HepG2 (cell line): ENCODE results near the gene NBPF1. TPM values are rescaled to one million over a fixed set of nuclear protein-coding genes. Genes with fewer than 3 reads are reported as not detected.
A peak's percentile ranks its signal among the peaks of the same experiment; 100 is the strongest.

Source experiments
- ATAC-seq: fragments of 200-7000 bp; cut with Tn5 transposase; 3 replicates; pipeline ENCODE4 v1.9.1; 2020; ENCODE audit warnings: mild to moderate bottlenecking, moderate library complexity
- Bru-seq: library from RNA; stranded (reverse); fragments of 400-500 nt; gene quantifications from one replicate; lab custom pipeline; 2021; lab: Mats Ljungman, UMichigan
- BruChase-seq, 2 experiments: library from RNA; stranded (reverse); fragments of 400-500 nt; gene quantifications; one replicate each; lab custom pipeline; 2021; lab: Mats Ljungman, UMichigan
- BruUV-seq: library from RNA; stranded (reverse); fragments of 400-500 nt; replicated peaks from 2 replicates; lab custom pipeline; 2021; lab: Mats Ljungman, UMichigan
- CTCF ChIA-PET: fragments of 300-600 bp; formaldehyde crosslinking; extraction: SDS; loops from one replicate; lab custom pipeline; 2021; ENCODE audit warnings: low total read pairs, inconsistent platforms, low intra/inter-chr PET ratio; lab: Yijun Ruan, JAX
- POLR2A ChIA-PET: fragments of 350-600 bp; sonication (Branson Sonifier 250); formaldehyde crosslinking; loops from one replicate; lab custom pipeline; 2020; ENCODE audit warnings: antibody characterized with exemption, inconsistent platforms; lab: Yijun Ruan, JAX
- DNase-seq: peaks from one replicate; pipeline ENCODE4 v3.0.0-alpha.2; 2015; ENCODE audit warnings: low spot score
- FAIRE-seq: peaks from 3 replicates; lab custom pipeline; 2011; peaks lifted over from hg19 to GRCh38; lab: Jason Lieb, UNC
- H2AFZ ChIP-seq: one replicate; pipeline ENCODE4 v1.6.1; 2011; ENCODE audit warnings: low read length, inconsistent platforms
- H3K27ac ChIP-seq: fragments of 300-600 bp; 3 replicates; pipeline ENCODE4 v1.8.0; 2011; ENCODE audit warnings: mixed run types, mild to moderate bottlenecking, mixed read lengths, low read length, inconsistent platforms; ENCODE audit not compliant: insufficient read depth; ENCODE audit errors: extremely low read length
- H3K27me3 ChIP-seq, 2 experiments: fragments of 200-600 bp in 1 of 2; 2 replicates in 1 of 2; 3 replicates in 1 of 2; pipeline versions ENCODE4 v1.6.0 to v1.8.0; 2011; ENCODE audit warnings: low read length in 2 of 2, mild to moderate bottlenecking in 2 of 2, moderate library complexity in 2 of 2, inconsistent platforms in 1 of 2; ENCODE audit not compliant: insufficient read depth in 2 of 2, control insufficient read depth in 1 of 2
- H3K36me3 ChIP-seq, 2 experiments: fragments of 200-600 bp in 1 of 2; replicated peaks in 1 of 2; 2 replicates in 1 of 2; 3 replicates in 1 of 2; pipeline versions ENCODE4 v1.5.1 to v1.8.0; 2011; ENCODE audit warnings: low read length in 2 of 2, inconsistent platforms in 1 of 2; ENCODE audit not compliant: insufficient read depth in 2 of 2, control insufficient read depth in 1 of 2
- H3K4me1 ChIP-seq: 2 replicates; pipeline ENCODE4 v1.5.1; 2012; ENCODE audit warnings: low read length, inconsistent platforms; ENCODE audit not compliant: insufficient read depth
- H3K4me2 ChIP-seq: 2 replicates; pipeline ENCODE4 v1.6.0; 2011; ENCODE audit warnings: low read depth, low read length, inconsistent platforms
- H3K4me3 ChIP-seq, 3 experiments: fragments of 200-600 bp in 1 of 3; sonication (generic), shearing (Covaris generic) in 1 of 3; replicated peaks in 1 of 3; 2 replicates each; pipeline ENCODE4 v1.5.1; 2011 to 2016; ENCODE audit warnings: low read length in 3 of 3, inconsistent platforms in 2 of 3, low read depth in 2 of 3, mild to moderate bottlenecking in 2 of 3, control low read depth in 1 of 3, mixed read lengths in 1 of 3; ENCODE audit not compliant: insufficient read depth in 1 of 3
- H3K79me2 ChIP-seq: one replicate; pipeline ENCODE4 v1.6.1; 2011; ENCODE audit warnings: low read length, inconsistent platforms; ENCODE audit not compliant: insufficient read depth
- H3K9ac ChIP-seq: 2 replicates; pipeline ENCODE4 v1.6.0; 2011; ENCODE audit warnings: mild to moderate bottlenecking, low read depth, low read length, inconsistent platforms; ENCODE audit not compliant: insufficient read depth
- H3K9me3 ChIP-seq: 2 replicates; pipeline ENCODE4 v1.5.1; 2012; ENCODE audit warnings: mild to moderate bottlenecking, low read length
- H4K20me1 ChIP-seq: 2 replicates; pipeline ENCODE4 v1.6.0; 2011; ENCODE audit warnings: inconsistent platforms, mild to moderate bottlenecking, low read length, moderate library complexity; ENCODE audit not compliant: insufficient read depth
- FOXO1 ChIP-seq: sonication (generic); formaldehyde crosslinking; IDR thresholded peaks from 2 replicates; pipeline ENCODE4 v1.4.0; 2020; ENCODE audit warnings: missing genetic modification reagents
- GPN1 ChIP-seq: sonication (generic); formaldehyde crosslinking; IDR thresholded peaks from 2 replicates; pipeline ENCODE4 v1.5.1; 2020; ENCODE audit warnings: missing genetic modification reagents, borderline replicate concordance
- GTF3A ChIP-seq: sonication (generic); formaldehyde crosslinking; conservative IDR thresholded peaks from 2 replicates; pipeline ENCODE4 v1.4.0; 2020; ENCODE audit warnings: mild to moderate bottlenecking, missing genetic modification reagents
- HOXD1 ChIP-seq: sonication (generic); formaldehyde crosslinking; IDR thresholded peaks from 2 replicates; pipeline ENCODE4 v1.5.0; 2020; ENCODE audit warnings: missing genetic modification reagents
- JUNB ChIP-seq: sonication (generic); formaldehyde crosslinking; IDR thresholded peaks from 2 replicates; pipeline ENCODE4 v1.8.0; 2022; ENCODE audit warnings: missing genetic modification reagents, mild to moderate bottlenecking, borderline replicate concordance
- MIER2 ChIP-seq: IDR thresholded peaks from 2 replicates; pipeline ENCODE4 v1.6.1; 2016; ENCODE audit warnings: missing biosample characterization, missing genetic modification reagents
- REL ChIP-seq: sonication (generic); formaldehyde crosslinking; conservative IDR thresholded peaks from 2 replicates; pipeline ENCODE4 v1.8.0; 2022; ENCODE audit warnings: mild to moderate bottlenecking, missing genetic modification reagents, moderate library complexity
- RFXAP ChIP-seq: sonication (generic); formaldehyde crosslinking; IDR thresholded peaks from 2 replicates; pipeline ENCODE4 v1.4.0; 2020; ENCODE audit warnings: missing genetic modification reagents, borderline replicate concordance
- TARDBP ChIP-seq: sonication (generic); formaldehyde crosslinking; IDR thresholded peaks from 2 replicates; pipeline ENCODE4 v1.8.0; 2022; ENCODE audit warnings: mild to moderate bottlenecking, missing genetic modification reagents
- ZNF879 ChIP-seq: sonication (generic); formaldehyde crosslinking; IDR thresholded peaks from 2 replicates; pipeline ENCODE4 v1.8.1; 2023; ENCODE audit warnings: missing genetic modification reagents
- ZNF883 ChIP-seq: sonication (generic); formaldehyde crosslinking; IDR thresholded peaks from 2 replicates; pipeline ENCODE4 v1.5.1; 2020; ENCODE audit warnings: mild to moderate bottlenecking, missing genetic modification reagents; ENCODE audit errors: not compliant biosample characterization
- WGBS: methylation state at CpG from one replicate; pipeline ENCODE4 v1.1.6; 2017; ENCODE audit warnings: low lambda C conversion rate; 5-methylcytosine and 5-hydroxymethylcytosine counted together
- in situ Hi-C: cut with HindIII; loops from 2 replicates; pipeline ENCODE4 v1.10.0; 2017; ENCODE audit warnings: low pct_unique_long_range_greater_than_20kb; ENCODE audit not compliant: extremely low pct_ligation_motif_present
- intact Hi-C: fragments of 100-400 bp; cut with micrococcal nuclease; formaldehyde crosslinking; loops from one replicate; pipeline ENCODE4 v1.10.0; 2022; ENCODE audit not compliant: unreplicated experiment
- long read RNA-seq, 2 experiments: library from RNA in 1 of 2; library from polyadenylated mRNA in 1 of 2; stranded (forward) in 1 of 2; unstranded in 1 of 2; transcript quantifications; one replicate each; pipeline ENCODE4 v2.0.0, GENCODE V29; 2019 to 2022
- polyA minus RNA-seq, 3 experiments: library from RNA; depleted of rRNA, polyadenylated mRNA; stranded (reverse); fragments of >200 nt; gene quantifications; 2 replicates each; pipeline ENCODE4 v1.2.3, GENCODE V29; 2011; ENCODE audit warnings: low replicate concordance in 1 of 3
- polyA plus RNA-seq, 8 experiments: library from polyadenylated mRNA; depleted of rRNA in 3 of 8; stranded (reverse) in 7 of 8; unstranded in 1 of 8; fragments of >200 nt; fragmentation: Illumina TruSeq in 4 of 8; extraction: Trizol in 4 of 8; gene quantifications; 2 replicates each; pipeline versions ENCODE4 v1.2.1 to v1.2.3, GENCODE V29; 2011 to 2016; ENCODE audit warnings: low read depth in 4 of 8, missing spikeins in 1 of 8, mixed read lengths in 1 of 8; ENCODE audit not compliant: insufficient read depth in 1 of 8
- total RNA-seq, 5 experiments: library from RNA; depleted of rRNA; stranded (reverse); fragments of >200 nt; fragmentation: Illumina TruSeq; extraction: Trizol; gene quantifications; 2 replicates each; pipeline ENCODE4 v1.2.3, GENCODE V29; 2016; ENCODE audit warnings: low read depth in 1 of 5
- TF ChIP-seq, protein P1 (sequence below): sonication (generic); formaldehyde crosslinking; IDR thresholded peaks from 2 replicates; pipeline ENCODE4 v1.4.0; 2020; ENCODE audit warnings: missing genetic modification reagents
- TF ChIP-seq, protein P2 (sequence below): IDR thresholded peaks from 2 replicates; pipeline ENCODE4 v1.6.1; 2016; ENCODE audit warnings: mild to moderate bottlenecking, missing biosample characterization, missing genetic modification reagents
- TF ChIP-seq, protein P3 (sequence below): sonication (generic); formaldehyde crosslinking; IDR thresholded peaks from 2 replicates; pipeline ENCODE4 v1.5.0; 2020; ENCODE audit warnings: missing genetic modification reagents

The NBPF1 gene
- total RNA-seq (2016; rRNA removed; fragmentation: Illumina TruSeq; extraction: Trizol) (35.6 and 36.2 TPM in 2 replicates), polyA plus RNA-seq (2011; rRNA removed) (30.3 and 38.8 TPM in 2 replicates), polyA minus RNA-seq (2011; rRNA and poly(A)+ RNA removed; ENCODE audit: low replicate concordance) (29.8 and 35.9 TPM in 2 replicates), Bru-seq, nascent RNA (percentile 67 among the genes with signal in this experiment), BruChase-seq, experiment 1, labeled RNA remaining after a 6-hour chase (percentile 71 among the genes with signal in this experiment), BruChase-seq, experiment 2, labeled RNA remaining after a 2-hour chase (percentile 72 among the genes with signal in this experiment)
- 2.8 and 3.7 TPM in 2 replicates for total RNA-seq (2016; cell fraction: cytosol; rRNA removed; fragmentation: Illumina TruSeq; extraction: Trizol; ENCODE audit: low read depth)
- 33.6 and 35.9 TPM in 2 replicates for total RNA-seq (2016; cell fraction: insoluble cytoplasmic fraction; rRNA removed; fragmentation: Illumina TruSeq; extraction: Trizol)
- total RNA-seq (2016; cell fraction: membrane; rRNA removed; fragmentation: Illumina TruSeq; extraction: Trizol): 12.7 and 15.7 TPM in 2 replicates
- total RNA-seq (2016; cell fraction: nucleus; rRNA removed; fragmentation: Illumina TruSeq; extraction: Trizol): 43.1 and 51.6 TPM in 2 replicates
- 13.9 and 24.8 TPM in 2 replicates for polyA plus RNA-seq (2011; cell fraction: cytosol; rRNA removed)
- polyA plus RNA-seq (2011; cell fraction: nucleus; rRNA removed): 44.1 and 66.8 TPM in 2 replicates
- 24.2 and 34.4 TPM in 2 replicates for polyA plus RNA-seq (2012)
- polyA plus RNA-seq (2016; cell fraction: cytosol; fragmentation: Illumina TruSeq; extraction: Trizol; ENCODE audit: low read depth): 3.5 and 3.8 TPM in 2 replicates
- polyA plus RNA-seq (2016; cell fraction: insoluble cytoplasmic fraction; fragmentation: Illumina TruSeq; extraction: Trizol; ENCODE audit: low read depth): 24.0 and 26.6 TPM in 2 replicates
- polyA plus RNA-seq (2016; cell fraction: membrane; fragmentation: Illumina TruSeq; extraction: Trizol; ENCODE audit: low read depth): 12.4 and 14.6 TPM in 2 replicates
- 54.4 and 54.5 TPM in 2 replicates for polyA plus RNA-seq (2016; cell fraction: nucleus; fragmentation: Illumina TruSeq; extraction: Trizol; ENCODE audit: insufficient read depth, low read depth)
- 20.5 and 26.0 TPM in 2 replicates for polyA minus RNA-seq (2011; cell fraction: cytosol; rRNA and poly(A)+ RNA removed)
- 98.8 and 162 TPM in 2 replicates for polyA minus RNA-seq (2011; cell fraction: nucleus; rRNA and poly(A)+ RNA removed)
- long read RNA-seq, experiment 1, transcript NBPF1-205 (3 exons, 2,755 nt): major isoform, 6 of 22 reads
- long read RNA-seq, experiment 1, partial matches to known transcripts: 6 of 22 reads
- long read RNA-seq, experiment 1, other reads (novel, unspliced or antisense): 8 of 22 reads
- long read RNA-seq, experiment 2, transcript NBPF1-205 (3 exons, 2,755 nt): major isoform, 6 of 36 reads
- long read RNA-seq, experiment 2, partial matches to known transcripts: 4 of 36 reads
- long read RNA-seq, experiment 2, other reads (novel, unspliced or antisense): 22 of 36 reads

DNA sequence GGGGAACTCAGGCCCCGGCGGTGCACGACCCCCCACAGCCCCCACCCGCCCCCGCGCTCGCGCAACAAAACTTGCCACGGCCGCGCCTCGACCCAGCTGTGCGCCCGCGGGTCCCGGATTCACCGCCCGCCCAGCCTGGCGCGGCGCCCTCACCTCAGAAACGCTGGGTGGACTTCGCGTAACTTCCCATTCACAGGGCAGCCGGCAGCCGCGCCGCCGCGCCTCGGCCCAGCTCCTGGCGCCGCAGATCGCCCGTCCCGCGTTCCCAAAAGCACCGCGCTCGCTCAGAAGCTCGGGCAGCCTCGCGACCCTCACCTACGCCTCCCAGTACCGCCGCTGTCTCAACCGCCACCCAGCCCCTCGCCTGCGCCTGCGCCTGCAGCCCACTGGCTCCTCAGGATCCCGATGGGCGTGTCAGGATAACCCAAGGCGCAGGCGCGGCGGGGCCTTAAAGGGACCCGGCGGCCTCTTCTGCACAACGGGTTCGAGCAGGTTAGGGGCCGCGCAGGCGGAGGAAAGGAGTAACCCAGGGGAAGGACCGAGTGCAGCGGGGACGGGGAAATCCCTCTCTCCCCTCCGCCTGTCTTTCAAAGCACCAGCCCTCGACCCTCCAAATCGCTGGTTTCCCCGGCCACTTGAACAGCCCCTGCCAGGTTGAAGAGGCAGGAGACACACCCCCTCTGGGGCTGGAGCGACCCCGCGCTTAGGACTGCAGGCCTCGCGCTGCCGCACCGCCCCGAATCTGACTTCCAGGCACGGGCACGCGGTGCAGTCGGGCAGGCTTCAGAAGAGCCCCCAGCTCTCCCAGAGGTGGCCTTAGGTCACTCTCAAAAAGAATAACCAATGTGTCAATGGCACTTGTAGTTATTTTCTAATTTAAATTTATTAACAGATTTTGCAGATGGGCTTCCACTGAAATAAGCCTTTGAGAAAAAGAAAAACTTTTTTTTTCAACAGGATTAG is at the start of gene NBPF1:
Gene NBPF1 (minus strand): TSS at position 380 of the 963 bp plus-strand sequence.
- Histone ChIP-seq H3K9ac (peak within 1 kb of the TSS; percentile 75), H3K36me3 (peaks cover 4 to 13% of the 10 kb centered on the region in 2 experiments; a peak in 4 of 5 replicates), H3K79me2 (peaks cover 39% of the 10 kb centered on the region), H3K27me3 (peaks cover 0 to 1% of the 10 kb centered on the region in 2 experiments; a peak in 1 of 5 replicates), H3K4me1 (peaks cover 45% of the 10 kb centered on the region), H3K4me3 (peak within 1 kb of the TSS; percentile 64 to 83 (median 69)), H4K20me1 (no peaks in the 10 kb centered on the region), H3K27ac (peak within 1 kb of the TSS; percentile 53), H3K9me3 (no peaks in the 10 kb centered on the region), H3K4me2 (peak within 1 kb of the TSS; percentile 90), H2AFZ (no peak within 1 kb of the TSS)
- DNase-seq: peak; percentile 97
- BruUV-seq: TSS peak; percentile 52
- no peak for FAIRE-seq
- ATAC-seq: peak; percentile 96
- WGBS: 1% methylated on average over 80 of the region's 82 CpGs
- ChIA-PET POLR2A (interaction anchor here (0.7 to 2.1 kb wide), 5 partner anchors 8 to 100 kb away, joined by 5 to 8 read pairs (median 6); partner anchors contain the start of gene RNU1-1), CTCF (no interaction called here)
- in situ Hi-C loops (no loop called here), intact Hi-C loops (no loop called here)
- peak; percentile 99 for TF ChIP-seq GTF3A (CRISPR knock-in tag)
- no peak for TF ChIP-seq REL (CRISPR knock-in tag)
- no peak for TF ChIP-seq JUNB
- peak; percentile 99 for TF ChIP-seq ZNF883 (CRISPR knock-in tag)
- TF ChIP-seq, protein P1, sequence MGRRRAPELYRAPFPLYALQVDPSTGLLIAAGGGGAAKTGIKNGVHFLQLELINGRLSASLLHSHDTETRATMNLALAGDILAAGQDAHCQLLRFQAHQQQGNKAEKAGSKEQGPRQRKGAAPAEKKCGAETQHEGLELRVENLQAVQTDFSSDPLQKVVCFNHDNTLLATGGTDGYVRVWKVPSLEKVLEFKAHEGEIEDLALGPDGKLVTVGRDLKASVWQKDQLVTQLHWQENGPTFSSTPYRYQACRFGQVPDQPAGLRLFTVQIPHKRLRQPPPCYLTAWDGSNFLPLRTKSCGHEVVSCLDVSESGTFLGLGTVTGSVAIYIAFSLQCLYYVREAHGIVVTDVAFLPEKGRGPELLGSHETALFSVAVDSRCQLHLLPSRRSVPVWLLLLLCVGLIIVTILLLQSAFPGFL (CRISPR knock-in tag): peak; percentile 97
- peak; percentile 96 for TF ChIP-seq ZNF879 (CRISPR knock-in tag)
- peak; percentile 97 for TF ChIP-seq GPN1 (CRISPR knock-in tag)
- peak; percentile 60 for TF ChIP-seq HOXD1 (CRISPR knock-in tag)
- peak; percentile 88 for TF ChIP-seq FOXO1
- TF ChIP-seq TARDBP: peak; percentile 96
- peak; percentile 71; the same call in 1 of the 2 replicates for TF ChIP-seq MIER2 (CRISPR knock-in tag)
- TF ChIP-seq RFXAP (CRISPR knock-in tag): peak; percentile 95
- TF ChIP-seq, protein P2, sequence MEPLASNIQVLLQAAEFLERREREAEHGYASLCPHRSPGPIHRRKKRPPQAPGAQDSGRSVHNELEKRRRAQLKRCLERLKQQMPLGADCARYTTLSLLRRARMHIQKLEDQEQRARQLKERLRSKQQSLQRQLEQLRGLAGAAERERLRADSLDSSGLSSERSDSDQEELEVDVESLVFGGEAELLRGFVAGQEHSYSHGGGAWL (CRISPR knock-in tag): peak; percentile 99
- TF ChIP-seq, protein P3, sequence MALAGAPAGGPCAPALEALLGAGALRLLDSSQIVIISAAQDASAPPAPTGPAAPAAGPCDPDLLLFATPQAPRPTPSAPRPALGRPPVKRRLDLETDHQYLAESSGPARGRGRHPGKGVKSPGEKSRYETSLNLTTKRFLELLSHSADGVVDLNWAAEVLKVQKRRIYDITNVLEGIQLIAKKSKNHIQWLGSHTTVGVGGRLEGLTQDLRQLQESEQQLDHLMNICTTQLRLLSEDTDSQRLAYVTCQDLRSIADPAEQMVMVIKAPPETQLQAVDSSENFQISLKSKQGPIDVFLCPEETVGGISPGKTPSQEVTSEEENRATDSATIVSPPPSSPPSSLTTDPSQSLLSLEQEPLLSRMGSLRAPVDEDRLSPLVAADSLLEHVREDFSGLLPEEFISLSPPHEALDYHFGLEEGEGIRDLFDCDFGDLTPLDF: peak; percentile 84
